Endothelial cell of umbilical vein (primary cell): ENCODE data around the gene LRCOL1.

Experiments
- GATA2 ChIP-seq: IDR thresholded peaks from 2 replicates; pipeline ENCODE4 v1.7.0; 2011; ENCODE audit warnings: low read depth, mild to moderate bottlenecking, moderate library complexity, mixed read lengths, low read length; ENCODE audit not compliant: insufficient read length, insufficient read depth
- POLR2AphosphoS5 ChIP-seq: IDR thresholded peaks from 2 replicates; pipeline ENCODE4 v1.6.1; 2012; ENCODE audit warnings: low read depth, mild to moderate bottlenecking, control low read depth, low read length, moderate library complexity; ENCODE audit not compliant: insufficient read depth
- TF ChIP-seq, protein P1 (sequence below), 2 donors: IDR thresholded peaks; 1 replicate in 1 of 2; 2 replicates in 1 of 2; pipeline ENCODE4 v1.5.1; 2011; ENCODE audit warnings: low read length in 2 of 2, mild to moderate bottlenecking in 2 of 2, moderate library complexity in 2 of 2, control low read depth in 1 of 2, inconsistent platforms in 1 of 2, low read depth in 1 of 2; ENCODE audit not compliant: insufficient read depth in 1 of 2; ENCODE audit errors: extremely low read depth in 1 of 2

DNA sequence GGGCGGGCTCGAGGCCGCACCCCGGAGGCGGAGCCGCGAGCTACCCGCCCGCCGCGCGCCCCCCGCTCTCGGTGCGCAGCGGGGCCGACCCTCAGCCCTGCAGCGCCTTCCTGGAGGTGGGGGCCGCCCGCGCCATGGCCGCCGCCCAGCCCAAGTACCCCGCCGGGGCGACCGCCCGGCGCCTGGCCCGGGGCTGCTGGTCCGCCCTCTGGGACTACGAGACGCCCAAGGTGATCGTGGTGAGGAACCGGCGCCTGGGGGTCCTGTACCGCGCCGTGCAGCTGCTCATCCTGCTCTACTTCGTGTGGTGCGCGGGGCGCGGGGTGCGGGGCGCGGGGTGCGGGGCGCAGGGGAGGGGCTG lies 8.3 kb upstream of the LRCOL1 start, which contains the start of gene P2RX2:
- TF ChIP-seq, protein P1, sequence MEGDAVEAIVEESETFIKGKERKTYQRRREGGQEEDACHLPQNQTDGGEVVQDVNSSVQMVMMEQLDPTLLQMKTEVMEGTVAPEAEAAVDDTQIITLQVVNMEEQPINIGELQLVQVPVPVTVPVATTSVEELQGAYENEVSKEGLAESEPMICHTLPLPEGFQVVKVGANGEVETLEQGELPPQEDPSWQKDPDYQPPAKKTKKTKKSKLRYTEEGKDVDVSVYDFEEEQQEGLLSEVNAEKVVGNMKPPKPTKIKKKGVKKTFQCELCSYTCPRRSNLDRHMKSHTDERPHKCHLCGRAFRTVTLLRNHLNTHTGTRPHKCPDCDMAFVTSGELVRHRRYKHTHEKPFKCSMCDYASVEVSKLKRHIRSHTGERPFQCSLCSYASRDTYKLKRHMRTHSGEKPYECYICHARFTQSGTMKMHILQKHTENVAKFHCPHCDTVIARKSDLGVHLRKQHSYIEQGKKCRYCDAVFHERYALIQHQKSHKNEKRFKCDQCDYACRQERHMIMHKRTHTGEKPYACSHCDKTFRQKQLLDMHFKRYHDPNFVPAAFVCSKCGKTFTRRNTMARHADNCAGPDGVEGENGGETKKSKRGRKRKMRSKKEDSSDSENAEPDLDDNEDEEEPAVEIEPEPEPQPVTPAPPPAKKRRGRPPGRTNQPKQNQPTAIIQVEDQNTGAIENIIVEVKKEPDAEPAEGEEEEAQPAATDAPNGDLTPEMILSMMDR (IDR thresholded peaks at IDR 0.05; ENCODE audit: extremely low read depth in 1 of 2, insufficient read depth in 1 of 2, low read depth in 1 of 2, low read length in 2 of 2) = no peak
- TF ChIP-seq POLR2AphosphoS5 = no peak
- TF ChIP-seq GATA2 = no peak
